ENCODE measurements around the gene NFIA.

The NFIA gene

DNA sequence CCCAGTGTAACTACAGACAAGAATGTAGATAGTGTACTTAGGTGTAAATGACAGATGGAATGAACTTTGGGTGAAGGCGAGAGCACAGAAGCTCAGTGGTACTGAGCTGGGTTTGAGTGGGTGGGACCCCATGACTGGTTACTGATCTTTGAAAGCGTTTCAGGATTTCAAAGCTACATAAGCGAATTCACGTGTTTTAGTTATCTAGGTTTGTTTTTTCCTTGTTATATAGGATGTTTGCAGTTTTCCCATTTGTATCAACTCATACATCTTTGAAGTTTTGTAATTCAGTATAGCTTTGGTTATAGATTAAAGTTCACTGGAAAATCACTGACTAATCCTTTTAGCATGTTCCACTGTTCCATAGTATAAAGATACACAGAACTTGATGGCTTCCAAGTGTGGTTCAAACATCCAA, 182.5 kb downstream of the NFIA start:
- in situ Hi-C loops (cut with HindIII; ENCODE audit: low pct_ligation_motif_present, low sequenced_read_pairs) = no loop called here
- no peak overlapping the region for H3K4me3 ChIP-seq (ENCODE audit: low read depth, low read length)
- H3K27ac ChIP-seq = no peak overlapping the region
- no peaks in the 10 kb centered on the region for H3K36me3 ChIP-seq (replicated peaks)
- no peaks in the 10 kb centered on the region for H3K27me3 ChIP-seq (replicated peaks)
- DNase-seq = no peak
- no peak for TF ChIP-seq CTCF (IDR thresholded peaks at IDR 0.05; ENCODE audit: low read depth, low read length, missing control alignments)

DNA sequence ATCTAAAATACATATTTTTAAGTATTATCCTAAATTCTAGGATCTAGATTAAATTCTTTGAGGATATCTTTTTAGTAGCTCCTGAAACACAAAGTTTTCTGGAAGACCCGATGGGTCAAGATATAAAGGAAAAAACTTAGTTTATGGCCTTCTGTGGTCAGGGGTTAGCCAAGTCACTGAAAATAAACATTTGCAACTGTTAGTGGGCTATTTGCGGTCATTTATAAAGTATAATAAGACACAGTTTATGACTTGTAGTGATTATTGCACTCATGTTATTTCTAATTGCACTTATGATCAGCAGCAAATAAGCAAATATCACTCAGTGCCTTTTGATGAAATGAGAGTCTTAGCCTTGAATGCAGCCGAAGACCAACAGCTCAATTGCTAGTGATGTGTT, 183.3 kb downstream of the NFIA start:
- Histone ChIP-seq H3K4me3 (ENCODE audit: low read depth, low read length) (no peak overlapping the region), H3K27me3 (replicated peaks) (no peaks in the 10 kb centered on the region), H3K27ac (no peak overlapping the region), H3K36me3 (replicated peaks) (no peaks in the 10 kb centered on the region)
- in situ Hi-C loops (cut with HindIII; ENCODE audit: low pct_ligation_motif_present, low sequenced_read_pairs) = no loop called here
- no peak for DNase-seq
- TF ChIP-seq CTCF (IDR thresholded peaks at IDR 0.05; ENCODE audit: low read depth, low read length, missing control alignments) = no peak

DNA sequence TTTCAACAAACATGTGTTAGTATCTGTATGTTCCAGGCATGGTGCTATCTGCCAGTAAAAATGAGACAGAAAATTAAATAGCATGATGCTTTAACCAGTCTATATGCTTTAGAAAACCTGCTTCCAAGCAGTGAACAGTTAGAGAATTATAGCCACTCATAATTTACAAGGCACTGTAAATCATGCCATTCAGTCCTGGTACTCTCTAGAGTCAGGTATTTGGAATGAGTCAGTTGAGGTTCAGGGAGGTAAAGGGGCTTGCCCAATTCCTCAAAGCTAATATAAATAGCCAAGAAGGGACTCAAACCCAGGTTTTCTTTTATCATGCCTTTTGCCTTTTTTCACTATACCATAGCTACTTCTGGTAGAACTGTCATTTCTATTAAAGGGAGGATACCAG, 184.4 kb downstream of the NFIA start:
- DNase-seq = no peak
- H3K27me3 ChIP-seq (replicated peaks) = no peaks in the 10 kb centered on the region
- TF ChIP-seq CTCF (IDR thresholded peaks at IDR 0.05; ENCODE audit: low read depth, low read length, missing control alignments) = no peak
- in situ Hi-C loops (cut with HindIII; ENCODE audit: low pct_ligation_motif_present, low sequenced_read_pairs) = no loop called here
- H3K36me3 ChIP-seq (replicated peaks) = no peaks in the 10 kb centered on the region
- no peak overlapping the region for H3K4me3 ChIP-seq (ENCODE audit: low read depth, low read length)
- H3K27ac ChIP-seq = no peak overlapping the region

GRCh38 chr1:61268546-61269240, 186.3 kb downstream of the NFIA start:
- Histone ChIP-seq H3K27me3 (replicated peaks) (no peaks in the 10 kb centered on the region), H3K36me3 (replicated peaks) (no peaks in the 10 kb centered on the region), H3K4me3 (ENCODE audit: low read depth, low read length) (no peak overlapping the region), H3K27ac (no peak overlapping the region)
- no peak for TF ChIP-seq CTCF (IDR thresholded peaks at IDR 0.05; ENCODE audit: low read depth, low read length, missing control alignments)
- in situ Hi-C loops (cut with HindIII; ENCODE audit: low pct_ligation_motif_present, low sequenced_read_pairs) = no loop called here
- DNase-seq = no peak

GRCh38 chr1:61269602-61270001, 187.2 kb downstream of the NFIA start:
- Histone ChIP-seq H3K36me3 (replicated peaks) (no peaks in the 10 kb centered on the region), H3K27me3 (replicated peaks) (no peaks in the 10 kb centered on the region), H3K27ac (no peak overlapping the region), H3K4me3 (ENCODE audit: low read depth, low read length) (no peak overlapping the region)
- in situ Hi-C loops (cut with HindIII; ENCODE audit: low pct_ligation_motif_present, low sequenced_read_pairs) = no loop called here
- no peak for TF ChIP-seq CTCF (IDR thresholded peaks at IDR 0.05; ENCODE audit: low read depth, low read length, missing control alignments)
- no peak for DNase-seq

GRCh38 chr1:61270107-61270506, 187.7 kb downstream of the NFIA start:
- no peaks in the 10 kb centered on the region for H3K27me3 ChIP-seq (replicated peaks)
- TF ChIP-seq CTCF (IDR thresholded peaks at IDR 0.05; ENCODE audit: low read depth, low read length, missing control alignments) = no peak
- in situ Hi-C loops (cut with HindIII; ENCODE audit: low pct_ligation_motif_present, low sequenced_read_pairs) = no loop called here
- no peak overlapping the region for H3K4me3 ChIP-seq (ENCODE audit: low read depth, low read length)
- no peaks in the 10 kb centered on the region for H3K36me3 ChIP-seq (replicated peaks)
- no peak for DNase-seq
- H3K27ac ChIP-seq = no peak overlapping the region
